Fibroblast of pulmonary artery (primary cell): ENCODE results near the gene NOP58.
"Not testable (repeated sequence)": the region's sequence is repeated elsewhere in the genome, so short reads cannot be mapped to it uniquely, and the experiment has no call there.

Source experiments
- DNase-seq: peaks from one replicate; pipeline ENCODE4 v3.0.0-alpha.2; 2010; ENCODE audit warnings: low read depth
- H3K4me3 ChIP-seq: replicated peaks from 2 replicates; pipeline ENCODE4 v1.5.1; 2011; ENCODE audit warnings: low read depth, mild to moderate bottlenecking, control low read depth, low read length, moderate library complexity
- CTCF ChIP-seq: IDR thresholded peaks from 2 replicates; pipeline ENCODE4 v1.5.1; 2011; ENCODE audit warnings: mild to moderate bottlenecking, control low read depth, low read length, inconsistent platforms; ENCODE audit errors: missing control alignments

The NOP58 gene

DNA sequence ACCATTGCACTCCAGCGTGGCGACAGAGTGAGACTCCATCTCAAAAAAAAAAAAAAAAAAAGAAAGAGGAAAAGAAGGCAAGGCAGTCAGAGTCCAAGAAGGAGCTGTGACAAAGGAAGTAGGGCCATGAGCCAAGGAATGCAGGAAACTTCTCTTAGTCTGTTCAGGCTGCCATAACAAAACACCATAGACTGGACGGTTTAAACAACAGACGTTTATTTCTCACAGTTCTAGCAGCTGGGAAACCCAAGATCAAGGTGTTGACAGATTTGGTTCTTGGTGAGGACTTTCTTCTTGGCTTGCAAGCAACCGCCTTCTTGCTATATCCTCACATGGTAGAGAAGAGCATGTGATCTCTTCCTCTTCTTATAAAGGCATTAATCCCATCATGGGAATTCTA is 14.1 kb upstream of the NOP58 start:
- H3K4me3 ChIP-seq: no peak overlapping the region
- TF ChIP-seq CTCF: no peak
- peak; percentile 81 for DNase-seq

- no peak for DNase-seq
- TF ChIP-seq CTCF: no peak
Measured at GRCh38 chr2:202261531-202261930, 4.0 kb upstream of the NOP58 start.

GRCh38 chr2:202267495-202267894 is 1.9 kb downstream of the NOP58 start:
- DNase-seq: no peak
- no peak for TF ChIP-seq CTCF
- H3K4me3 ChIP-seq: peak overlapping the region; percentile 87

More at GRCh38 chr2:202261531-202261930, 4.0 kb upstream of the NOP58 start:
- H3K4me3 ChIP-seq: no peak overlapping the region

- no peak for DNase-seq
- TF ChIP-seq CTCF: no peak
- no peak overlapping the region for H3K4me3 ChIP-seq
Measured at GRCh38 chr2:202269585-202269984, 4.0 kb downstream of the NOP58 start.

GRCh38 chr2:202270487-202270886 is 4.9 kb downstream of the NOP58 start:
- no peak for DNase-seq
- H3K4me3 ChIP-seq: no peak overlapping the region
- no peak for TF ChIP-seq CTCF

GRCh38 chr2:202276078-202276720 is 10.6 kb downstream of the NOP58 start:
- H3K4me3 ChIP-seq: not testable (repeated sequence)
- peak; percentile 62 for DNase-seq

GRCh38 chr2:202278036-202278760 is 12.6 kb downstream of the NOP58 start:
- H3K4me3 ChIP-seq: peak overlapping the region; percentile 8
- no peak for TF ChIP-seq CTCF
- peak; percentile 76 for DNase-seq
